Activated T-cell treated with anti-CD3 and anti-CD28 coated beads, Interleukin-2, amount 50 U/mL, for 4 hours (primary cell): ENCODE data around the gene IBSP. TPM values are rescaled to one million over a fixed set of nuclear protein-coding genes. Genes with fewer than 3 reads are reported as not detected.

Experiments used
- ATAC-seq, 2 donors: fragments of 200-7000 bp; cut with Tn5 transposase; one replicate each; pipeline ENCODE4 v1.10.0; 2021
- DNase-seq: peaks from one replicate; pipeline ENCODE4 v3.0.0-alpha.2; 2020
- H3K27me3 Mint-ChIP-seq: one replicate; pipeline ENCODE4 v1.8.0; 2021; ENCODE audit warnings: low read depth, mixed read lengths
- H3K36me3 Mint-ChIP-seq: one replicate; pipeline ENCODE4 v1.8.0; 2022; ENCODE audit warnings: mixed read lengths; ENCODE audit not compliant: insufficient read depth
- H3K4me1 Mint-ChIP-seq: one replicate; pipeline ENCODE4 v1.8.0; 2021; ENCODE audit warnings: low read depth, mixed read lengths
- H3K4me3 Mint-ChIP-seq: one replicate; pipeline ENCODE4 v1.8.0; 2021; ENCODE audit warnings: mild to moderate bottlenecking, moderate library complexity, mixed read lengths
- H3K9me3 Mint-ChIP-seq: one replicate; pipeline ENCODE4 v1.8.0; 2021; ENCODE audit warnings: mixed read lengths
- total RNA-seq, 3 donors: library from RNA; stranded (reverse); gene quantifications; one replicate each; pipeline ENCODE4 v1.2.1, GENCODE V29; 2021

Gene IBSP
- total RNA-seq, 3 donors from 2014 or later: not detected

GRCh38 chr4:87848622-87849351 is 49.4 kb downstream of the IBSP start:
- Mint-ChIP-seq H3K4me1 (peaks cover 3% of the 10 kb centered on the region), H3K9me3 (no peaks in the 10 kb centered on the region), H3K27me3 (peaks cover 16% of the 10 kb centered on the region), H3K4me3 (peak overlapping the region; percentile 12), H3K36me3 (no peaks in the 10 kb centered on the region)
- DNase-seq: peak; percentile 9
- peak; percentile 71 to 86 for ATAC-seq

GRCh38 chr4:87849612-87850011 is 50.3 kb downstream of the IBSP start:
- DNase-seq (no peak), ATAC-seq (no peak)
- H3K27me3 Mint-ChIP-seq: peaks cover 13% of the 10 kb centered on the region
- peaks cover 3% of the 10 kb centered on the region for H3K4me1 Mint-ChIP-seq
- H3K4me3 Mint-ChIP-seq: no peak overlapping the region
- no peaks in the 10 kb centered on the region for H3K9me3 Mint-ChIP-seq
- no peaks in the 10 kb centered on the region for H3K36me3 Mint-ChIP-seq

GRCh38 chr4:87851332-87851731 is 52.0 kb downstream of the IBSP start:
- peaks cover 6% of the 10 kb centered on the region for H3K27me3 Mint-ChIP-seq
- H3K4me3 Mint-ChIP-seq: no peak overlapping the region
- no peaks in the 10 kb centered on the region for H3K36me3 Mint-ChIP-seq
- DNase-seq (no peak), ATAC-seq (no peak)
- H3K9me3 Mint-ChIP-seq: no peaks in the 10 kb centered on the region
- H3K4me1 Mint-ChIP-seq: peaks cover 3% of the 10 kb centered on the region

GRCh38 chr4:87851953-87852352 is 52.6 kb downstream of the IBSP start:
- no peaks in the 10 kb centered on the region for H3K36me3 Mint-ChIP-seq
- H3K9me3 Mint-ChIP-seq: no peaks in the 10 kb centered on the region
- H3K4me1 Mint-ChIP-seq: peaks cover 3% of the 10 kb centered on the region
- ATAC-seq: no peak
- peaks cover 3% of the 10 kb centered on the region for H3K27me3 Mint-ChIP-seq
- DNase-seq: no peak
- H3K4me3 Mint-ChIP-seq: no peak overlapping the region

GRCh38 chr4:87853108-87853507 is 53.8 kb downstream of the IBSP start:
- peaks cover 3% of the 10 kb centered on the region for H3K4me1 Mint-ChIP-seq
- H3K27me3 Mint-ChIP-seq: peaks cover 3% of the 10 kb centered on the region
- DNase-seq (no peak), ATAC-seq (no peak)
- H3K4me3 Mint-ChIP-seq: no peak overlapping the region
- H3K9me3 Mint-ChIP-seq: no peaks in the 10 kb centered on the region
- no peaks in the 10 kb centered on the region for H3K36me3 Mint-ChIP-seq

- H3K36me3 Mint-ChIP-seq: no peaks in the 10 kb centered on the region
- peaks cover 3% of the 10 kb centered on the region for H3K27me3 Mint-ChIP-seq
- ATAC-seq (no peak), DNase-seq (no peak)
- no peak overlapping the region for H3K4me3 Mint-ChIP-seq
- H3K9me3 Mint-ChIP-seq: no peaks in the 10 kb centered on the region
- peaks cover 3% of the 10 kb centered on the region for H3K4me1 Mint-ChIP-seq
Observed at GRCh38 chr4:87853891-87854290, 54.5 kb downstream of the IBSP start.

- Mint-ChIP-seq H3K4me3 (no peak overlapping the region), H3K9me3 (no peaks in the 10 kb centered on the region), H3K36me3 (no peaks in the 10 kb centered on the region), H3K27me3 (peaks cover 3% of the 10 kb centered on the region), H3K4me1 (no peaks in the 10 kb centered on the region)
- DNase-seq (no peak), ATAC-seq (peak in 1 of 2 donors; percentile 27)
Observed at GRCh38 chr4:87855559-87855958, 56.2 kb downstream of the IBSP start.

- Mint-ChIP-seq H3K36me3 (no peaks in the 10 kb centered on the region), H3K27me3 (peaks cover 3% of the 10 kb centered on the region), H3K4me3 (no peak overlapping the region), H3K9me3 (no peaks in the 10 kb centered on the region), H3K4me1 (no peaks in the 10 kb centered on the region)
- ATAC-seq: no peak
- no peak for DNase-seq
Observed at GRCh38 chr4:87856816-87857215, 57.5 kb downstream of the IBSP start.

- no peaks in the 10 kb centered on the region for H3K36me3 Mint-ChIP-seq
- ATAC-seq: no peak
- H3K27me3 Mint-ChIP-seq: peaks cover 5% of the 10 kb centered on the region
- no peak overlapping the region for H3K4me3 Mint-ChIP-seq
- no peak for DNase-seq
- no peaks in the 10 kb centered on the region for H3K4me1 Mint-ChIP-seq
- no peaks in the 10 kb centered on the region for H3K9me3 Mint-ChIP-seq
Observed at GRCh38 chr4:87857789-87858188, 58.4 kb downstream of the IBSP start.

Other genes with a start within 250 kb of the IBSP start
- gene DSPP, start 191.0 kb upstream of the IBSP start, total RNA-seq: not detected
- gene DMP1, start 149.3 kb upstream of the IBSP start, total RNA-seq: not detected
- gene MEPE, start 33.4 kb downstream of the IBSP start, total RNA-seq: not detected
- gene SPP1, start 176.2 kb downstream of the IBSP start, total RNA-seq: under 1 TPM; 0.63 to 0.87 (median 0.81) TPM
- gene PKD2, start 208.1 kb downstream of the IBSP start, total RNA-seq: 1 to 10 TPM; 2.8 to 6.0 (median 4.2) TPM